Measurements from ENCODE around the gene LARGE2.
A peak's percentile ranks its signal among the peaks of the same experiment; 100 is the strongest.

Gene LARGE2

GRCh38 chr11:45930951-45931570, 8.6 kb downstream of the LARGE2 start:
- no peak for DNase-seq

- DNase-seq, result no peak
Observed at GRCh38 chr11:45931739-45932138, 9.3 kb downstream of the LARGE2 start.

- no peak for DNase-seq
Observed at GRCh38 chr11:45932217-45932616, 9.8 kb downstream of the LARGE2 start.

GRCh38 chr11:45933131-45933831, 10.8 kb downstream of the LARGE2 start:
- no peak for DNase-seq

- no peak for DNase-seq
Observed at GRCh38 chr11:45933846-45934579, 11.6 kb downstream of the LARGE2 start.

GRCh38 chr11:45934580-45935318, 12.3 kb downstream of the LARGE2 start:
- no peak for DNase-seq

- DNase-seq, result no peak
Observed at GRCh38 chr11:45935349-45936064, 13.1 kb downstream of the LARGE2 start.

GRCh38 chr11:45936511-45937054, 14.1 kb downstream of the LARGE2 start:
- DNase-seq, result no peak

- DNase-seq, result no peak
Observed at GRCh38 chr11:45937916-45938315, 15.5 kb downstream of the LARGE2 start.

GRCh38 chr11:45939836-45940235, 17.4 kb downstream of the LARGE2 start:
- DNase-seq, result no peak

- no peak for DNase-seq
Observed at GRCh38 chr11:45941285-45941684, 18.8 kb downstream of the LARGE2 start.

- DNase-seq, result no peak
Observed at GRCh38 chr11:45942381-45942780, 19.9 kb downstream of the LARGE2 start.

- no peak for DNase-seq
Observed at GRCh38 chr11:45945397-45945999, 23.0 kb downstream of the LARGE2 start.

GRCh38 chr11:45947885-45948284, 25.4 kb downstream of the LARGE2 start:
- DNase-seq, result no peak

- DNase-seq, result no peak
Observed at GRCh38 chr11:45948356-45948755, 25.9 kb downstream of the LARGE2 start.

- no peak for DNase-seq
Observed at GRCh38 chr11:45949992-45950407, 27.5 kb downstream of the LARGE2 start.

- no peak for DNase-seq
Observed at GRCh38 chr11:45959851-45960250, 37.4 kb downstream of the LARGE2 start.

GRCh38 chr11:45960387-45961095, 38.1 kb downstream of the LARGE2 start:
- DNase-seq, result no peak

- DNase-seq, result no peak
Observed at GRCh38 chr11:45961751-45962240, 39.3 kb downstream of the LARGE2 start.

GRCh38 chr11:45964911-45965389, 42.5 kb downstream of the LARGE2 start:
- peak; percentile 35 to 44 for DNase-seq

GRCh38 chr11:45967506-45967905, 45.0 kb downstream of the LARGE2 start:
- DNase-seq, result no peak

All from stimulated activated CD4-positive, alpha-beta T cell treated with anti-CD3 and anti-CD28 coated beads, Interleukin-2, amount 100 ng/mL, for 48 hours (primary cell).